NK-92 (cell line): Measurements from ENCODE around the gene SCG2.

Experiments
- DNase-seq: peaks from one replicate; lab custom pipeline; 2025; ENCODE audit not compliant: unreplicated experiment; lab: John Stamatoyannopoulos, UW

SCG2 gene

GRCh38 chr2:223582001-223582400 is 20.2 kb downstream of the SCG2 start:
- DNase-seq: no peak

- DNase-seq: no peak
Observed at GRCh38 chr2:223580951-223581350, 21.2 kb downstream of the SCG2 start.

GRCh38 chr2:223578846-223579245 is 23.3 kb downstream of the SCG2 start:
- DNase-seq: no peak

GRCh38 chr2:223576873-223577272 is 25.3 kb downstream of the SCG2 start:
- DNase-seq: no peak

DNA sequence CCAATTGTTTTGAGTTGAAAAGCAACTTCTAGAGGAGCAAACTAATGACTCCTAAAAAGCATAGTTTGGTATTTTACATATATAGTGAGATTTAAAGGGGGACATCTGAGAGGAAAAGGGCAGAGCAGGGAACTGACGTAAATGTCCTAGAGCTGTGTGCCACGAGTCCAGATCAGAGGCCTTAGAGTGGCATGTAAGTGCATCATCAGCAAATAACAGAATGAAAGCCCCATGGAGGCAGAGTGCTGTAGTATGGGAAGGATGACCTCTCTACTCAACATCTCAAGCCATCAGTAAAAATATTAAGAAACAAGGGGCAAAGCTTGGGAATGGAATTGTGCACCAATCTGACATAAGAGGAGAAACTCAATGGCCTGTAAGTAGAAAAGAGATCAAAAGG is 31.4 kb downstream of the SCG2 start:
- DNase-seq: no peak

DNA sequence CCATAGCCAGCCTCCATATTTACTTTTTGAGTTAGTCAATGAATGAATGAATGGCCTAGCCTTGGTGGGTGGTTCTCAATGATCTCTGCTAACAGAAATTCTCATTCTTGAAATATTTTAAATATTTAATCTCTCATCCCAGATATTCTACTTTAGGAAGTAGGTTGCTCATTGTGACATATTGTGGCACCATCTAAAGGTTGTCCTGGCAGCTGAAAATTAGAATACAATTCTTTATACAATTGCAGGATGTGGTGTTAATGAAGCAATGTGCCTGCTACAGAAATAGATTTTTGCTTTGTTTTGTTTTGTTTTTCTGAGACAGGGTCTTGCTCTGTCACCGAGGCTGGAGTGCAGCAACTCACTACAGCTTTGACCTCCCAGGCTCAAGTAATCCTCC is 35.8 kb downstream of the SCG2 start:
- no peak for DNase-seq

DNA sequence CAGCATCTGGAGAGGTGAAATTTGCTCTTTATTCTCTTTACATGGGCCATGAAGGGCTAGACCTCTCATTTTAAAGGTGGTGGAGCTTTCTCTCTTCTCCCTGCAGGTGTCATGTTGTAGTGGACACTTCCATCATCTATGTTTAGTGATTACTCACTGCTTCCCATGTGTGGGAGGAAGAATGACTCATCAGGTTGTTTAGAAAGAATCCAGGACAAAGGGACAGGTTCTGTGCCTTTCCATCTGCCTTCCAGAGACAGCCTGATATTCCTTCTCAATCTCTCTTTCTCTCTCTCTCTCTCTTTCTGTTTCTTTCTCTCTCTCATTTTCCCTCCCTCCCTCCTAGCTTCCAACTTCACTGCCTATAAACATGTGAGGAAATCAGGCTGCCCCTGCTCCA is 38.7 kb downstream of the SCG2 start:
- no peak for DNase-seq

DNA sequence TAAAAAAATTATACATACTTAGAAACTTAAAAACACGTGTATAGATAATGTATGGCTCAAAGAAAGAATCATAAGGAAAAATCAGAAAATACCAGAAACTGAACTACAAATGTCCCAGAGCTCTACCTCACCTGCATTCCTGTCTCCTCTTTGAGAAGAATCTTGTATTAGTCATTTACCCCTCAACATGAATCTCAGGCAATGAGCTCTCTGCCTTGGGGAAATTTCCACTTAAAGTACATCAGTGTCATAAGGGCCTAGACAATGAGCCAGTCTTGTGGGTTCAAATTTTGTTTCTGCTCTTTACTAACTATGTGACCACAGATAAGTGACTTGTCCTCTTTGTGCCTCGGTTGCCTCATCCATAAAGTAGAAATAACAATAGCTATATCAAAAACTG is 40.1 kb downstream of the SCG2 start:
- no peak for DNase-seq

GRCh38 chr2:223560749-223561435 is 41.3 kb downstream of the SCG2 start:
- DNase-seq: no peak

DNA sequence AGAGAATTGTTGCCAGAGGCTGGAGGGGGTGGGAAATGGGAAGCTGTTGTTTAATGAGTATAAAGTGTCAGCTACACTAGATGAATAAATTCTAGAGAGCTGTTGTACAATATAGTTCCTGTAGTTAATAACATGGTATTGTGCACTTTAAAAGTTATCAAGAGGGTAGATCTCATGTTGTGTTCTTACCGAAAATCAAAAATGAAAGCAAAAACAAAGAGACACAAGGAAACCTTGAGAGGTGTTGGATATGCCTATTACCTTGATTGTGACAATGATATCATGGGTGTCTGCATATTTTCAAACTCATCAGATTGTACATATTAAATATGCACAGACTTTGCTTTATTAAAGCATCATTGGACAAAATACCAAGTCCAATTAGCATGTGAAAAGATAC is 43.2 kb downstream of the SCG2 start:
- no peak for DNase-seq

DNA sequence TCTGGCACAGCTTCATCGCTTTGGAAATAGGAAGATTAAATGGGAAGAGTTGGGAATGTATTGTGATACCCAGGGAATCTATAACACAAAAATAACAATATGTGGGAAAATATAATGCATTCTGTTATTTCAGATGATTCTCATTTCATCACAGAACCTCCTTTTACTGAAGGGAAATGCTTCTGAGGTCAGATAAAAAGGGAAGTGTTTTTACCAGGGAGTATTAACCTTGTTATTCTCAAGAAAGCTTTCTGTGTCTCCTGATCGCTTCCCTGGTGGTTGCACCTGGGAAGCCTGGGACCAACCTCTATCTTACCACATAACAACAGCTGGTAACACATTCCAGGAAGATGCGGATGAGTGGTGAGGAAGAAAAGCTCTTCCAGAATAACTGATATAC is 47.2 kb downstream of the SCG2 start:
- DNase-seq: no peak

- DNase-seq: no peak
Observed at GRCh38 chr2:223549215-223549614, 52.9 kb downstream of the SCG2 start.

- DNase-seq: no peak
Observed at GRCh38 chr2:223548194-223548593, 54.0 kb downstream of the SCG2 start.
